ENCODE results near the gene CEMIP2. TPM values are rescaled to one million over a fixed set of nuclear protein-coding genes. Genes with fewer than 3 reads are reported as not detected.

The CEMIP2 gene
- total RNA-seq, 3 donors from 2014 or later, result 63.6 to 124 (median 99.3) TPM

- TF ChIP-seq, protein P1, sequence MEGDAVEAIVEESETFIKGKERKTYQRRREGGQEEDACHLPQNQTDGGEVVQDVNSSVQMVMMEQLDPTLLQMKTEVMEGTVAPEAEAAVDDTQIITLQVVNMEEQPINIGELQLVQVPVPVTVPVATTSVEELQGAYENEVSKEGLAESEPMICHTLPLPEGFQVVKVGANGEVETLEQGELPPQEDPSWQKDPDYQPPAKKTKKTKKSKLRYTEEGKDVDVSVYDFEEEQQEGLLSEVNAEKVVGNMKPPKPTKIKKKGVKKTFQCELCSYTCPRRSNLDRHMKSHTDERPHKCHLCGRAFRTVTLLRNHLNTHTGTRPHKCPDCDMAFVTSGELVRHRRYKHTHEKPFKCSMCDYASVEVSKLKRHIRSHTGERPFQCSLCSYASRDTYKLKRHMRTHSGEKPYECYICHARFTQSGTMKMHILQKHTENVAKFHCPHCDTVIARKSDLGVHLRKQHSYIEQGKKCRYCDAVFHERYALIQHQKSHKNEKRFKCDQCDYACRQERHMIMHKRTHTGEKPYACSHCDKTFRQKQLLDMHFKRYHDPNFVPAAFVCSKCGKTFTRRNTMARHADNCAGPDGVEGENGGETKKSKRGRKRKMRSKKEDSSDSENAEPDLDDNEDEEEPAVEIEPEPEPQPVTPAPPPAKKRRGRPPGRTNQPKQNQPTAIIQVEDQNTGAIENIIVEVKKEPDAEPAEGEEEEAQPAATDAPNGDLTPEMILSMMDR (IDR thresholded peaks at IDR 0.05), result no peak
- Histone ChIP-seq H3K4me1 (ENCODE audit: low read depth) (no peaks in the 10 kb centered on the region), H3K4me3 (no peak overlapping the region), H3K9me3 (no peaks in the 10 kb centered on the region), H3K36me3 (ENCODE audit: low read depth) (peaks cover 9% of the 10 kb centered on the region)
- ATAC-seq (no peak), DNase-seq (no peak)
- intact Hi-C loops (cut with DNase I, micrococcal nuclease), result no loop called here
These were observed 58.1 kb downstream of the CEMIP2 start for GRCh38 chr9:71710201-71710600.

DNA sequence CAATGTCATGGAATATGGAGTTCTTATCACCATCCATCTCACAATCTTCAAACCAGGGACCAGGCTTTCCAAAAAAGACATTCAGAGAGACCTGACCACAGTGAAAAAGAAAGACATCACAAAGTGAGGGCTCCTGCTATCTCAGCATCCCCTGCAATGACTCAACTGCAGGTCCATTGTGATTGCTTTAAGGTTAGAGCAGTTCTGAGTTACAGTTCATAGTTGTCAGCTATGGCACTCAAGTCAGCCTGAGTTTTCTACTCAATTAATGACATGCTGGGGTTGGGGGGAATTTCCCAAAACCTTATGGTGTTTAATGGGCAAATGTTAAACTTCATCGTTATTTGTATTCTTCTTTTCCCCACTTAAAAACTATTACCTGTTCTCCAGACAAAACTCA is 58.9 kb downstream of the CEMIP2 start:
- H3K36me3 ChIP-seq (ENCODE audit: low read depth), result peaks cover under 1% of the 10 kb centered on the region

GRCh38 chr9:71706176-71706575 is 62.1 kb downstream of the CEMIP2 start:
- ATAC-seq (no peak), DNase-seq (no peak)
- TF ChIP-seq, protein P1 (IDR thresholded peaks at IDR 0.05), result no peak
- intact Hi-C loops (cut with DNase I, micrococcal nuclease), result no loop called here
- Histone ChIP-seq H3K36me3 (ENCODE audit: low read depth) (no peaks in the 10 kb centered on the region), H3K9me3 (no peaks in the 10 kb centered on the region), H3K4me1 (ENCODE audit: low read depth) (no peaks in the 10 kb centered on the region), H3K4me3 (no peak overlapping the region)

More for the DNA sequence above, 58.9 kb downstream of the CEMIP2 start:
- H3K4me3 ChIP-seq, result no peak overlapping the region
- no peak for DNase-seq
- TF ChIP-seq, protein P1 (IDR thresholded peaks at IDR 0.05), result no peak
- no peaks in the 10 kb centered on the region for H3K9me3 ChIP-seq
- H3K4me1 ChIP-seq (ENCODE audit: low read depth), result no peaks in the 10 kb centered on the region
- no peak for ATAC-seq
- intact Hi-C loops (cut with DNase I, micrococcal nuclease), result no loop called here

- DNase-seq, result no peak
- no peak for ATAC-seq
- H3K9me3 ChIP-seq, result no peaks in the 10 kb centered on the region
These were observed 63.5 kb downstream of the CEMIP2 start for GRCh38 chr9:71704796-71705195.

DNA sequence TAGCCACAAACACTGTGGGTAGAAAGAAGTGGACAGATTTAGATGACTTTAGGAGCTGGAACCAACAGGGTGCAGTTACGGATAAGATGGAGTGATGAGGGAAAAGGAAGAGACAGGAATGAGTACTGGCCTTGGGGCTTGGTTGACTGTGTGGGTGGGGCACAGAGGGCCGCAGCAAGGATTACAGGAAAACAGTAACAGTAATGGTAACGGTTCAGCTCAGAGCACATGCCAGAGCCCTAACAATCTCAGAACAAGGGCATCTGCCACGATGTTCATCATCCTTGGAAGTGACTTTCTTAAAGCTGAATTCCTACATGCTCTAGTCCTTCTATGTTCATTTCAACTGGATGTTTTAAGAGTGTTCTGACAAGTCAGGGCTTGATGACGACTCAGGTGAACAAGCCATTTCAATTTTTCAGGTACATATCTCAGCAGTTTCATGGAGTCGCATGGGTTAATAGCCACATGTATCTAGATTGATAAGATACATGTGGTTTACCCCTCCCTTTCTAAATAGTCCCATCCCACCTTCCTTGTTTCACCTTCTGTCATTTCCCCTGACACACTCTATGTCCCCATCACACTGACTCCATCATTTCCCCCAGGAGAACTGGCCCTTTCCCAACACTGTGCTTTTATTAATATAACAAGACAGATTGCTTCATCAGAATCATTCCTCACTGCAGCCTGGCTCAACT is 65.0 kb downstream of the CEMIP2 start:
- Histone ChIP-seq H3K4me1 (ENCODE audit: low read depth) (no peaks in the 10 kb centered on the region), H3K36me3 (ENCODE audit: low read depth) (no peaks in the 10 kb centered on the region), H3K4me3 (no peak overlapping the region), H3K9me3 (no peaks in the 10 kb centered on the region)
- DNase-seq (no peak), ATAC-seq (no peak)
- intact Hi-C loops (cut with DNase I, micrococcal nuclease), result no loop called here
- TF ChIP-seq, protein P1 (IDR thresholded peaks at IDR 0.05), result no peak

More at GRCh38 chr9:71704796-71705195, 63.5 kb downstream of the CEMIP2 start:
- Histone ChIP-seq H3K36me3 (ENCODE audit: low read depth) (no peaks in the 10 kb centered on the region), H3K4me3 (no peak overlapping the region), H3K4me1 (ENCODE audit: low read depth) (no peaks in the 10 kb centered on the region)
- intact Hi-C loops (cut with DNase I, micrococcal nuclease), result no loop called here
- TF ChIP-seq, protein P1 (IDR thresholded peaks at IDR 0.05), result no peak
